ENCODE results near the gene PPRC1. TPM values are rescaled to one million over a fixed set of nuclear protein-coding genes. Genes with fewer than 3 reads are reported as not detected.

The PPRC1 gene
- total RNA-seq, 1 experiment from 2014 or later = 79.4 TPM

- TF ChIP-seq ATF6 (CRISPR knock-in tag; IDR thresholded peaks at IDR 0.05) = no peak
- no peak for TF ChIP-seq MLX (CRISPR knock-in tag; IDR thresholded peaks at IDR 0.05)
- no peak for TF ChIP-seq CREM (CRISPR knock-in tag; IDR thresholded peaks at IDR 0.05)
- no peak for TF ChIP-seq TEAD4 (CRISPR knock-in tag; IDR thresholded peaks at IDR 0.05)
- TF ChIP-seq PREB (CRISPR knock-in tag; IDR thresholded peaks at IDR 0.05; ENCODE audit: borderline replicate concordance) = no peak
- TF ChIP-seq SMAD3 (CRISPR knock-in tag; IDR thresholded peaks at IDR 0.05; ENCODE audit: borderline replicate concordance) = no peak
- no peak for TF ChIP-seq SP1 (CRISPR knock-in tag; conservative IDR thresholded peaks at IDR 0.05)
These were observed 8.8 kb downstream of the PPRC1 start (continued) for GRCh38 chr10:102141583-102142107.

GRCh38 chr10:102146971-102147428 lies 14.2 kb downstream of the PPRC1 start:
- peaks cover 13% of the 10 kb centered on the region for H3K4me1 Mint-ChIP-seq
- no peak overlapping the region for H3K4me3 Mint-ChIP-seq
- no peak for TF ChIP-seq RELA (CRISPR knock-in tag; IDR thresholded peaks at IDR 0.05; ENCODE audit: borderline replicate concordance)
- no peak for TF ChIP-seq ZNF317 (CRISPR knock-in tag; IDR thresholded peaks at IDR 0.05; ENCODE audit: borderline replicate concordance, low read depth)
- TF ChIP-seq GTF2I (CRISPR knock-in tag; conservative IDR thresholded peaks at IDR 0.05) = no peak
- TF ChIP-seq ATF1 (CRISPR knock-in tag; IDR thresholded peaks at IDR 0.05) = no peak
- TF ChIP-seq ZBTB21 (CRISPR knock-in tag; IDR thresholded peaks at IDR 0.05; ENCODE audit: borderline replicate concordance) = no peak
- TF ChIP-seq SMAD3 (CRISPR knock-in tag; IDR thresholded peaks at IDR 0.05; ENCODE audit: borderline replicate concordance) = no peak
- TF ChIP-seq CREB1 (CRISPR knock-in tag; IDR thresholded peaks at IDR 0.05) = no peak
- no peak for TF ChIP-seq PREB (CRISPR knock-in tag; IDR thresholded peaks at IDR 0.05; ENCODE audit: borderline replicate concordance)
- TF ChIP-seq ZNF425 (CRISPR knock-in tag; conservative IDR thresholded peaks at IDR 0.05) = no peak
- no peak for TF ChIP-seq NFYB (CRISPR knock-in tag; conservative IDR thresholded peaks at IDR 0.05; ENCODE audit: low read depth)
- H3K9me3 Mint-ChIP-seq = no peaks in the 10 kb centered on the region
- no peaks in the 10 kb centered on the region for H3K27me3 Mint-ChIP-seq (ENCODE audit: low read depth)
- POLR2A ChIA-PET = no interaction called here
- no peak overlapping the region for H3K27ac Mint-ChIP-seq
- no peak for DNase-seq (ENCODE audit: low spot score)
- peaks cover 74% of the 10 kb centered on the region for H3K36me3 Mint-ChIP-seq
- CTCF ChIA-PET = interaction anchor here (0.9 kb wide), 1 partner anchor 25 kb away, joined by 3 read pairs; no protein-coding TSS in a partner anchor
- ATAC-seq = no peak

- Mint-ChIP-seq H3K27ac (no peak overlapping the region), H3K4me1 (peaks cover 13% of the 10 kb centered on the region), H3K9me3 (no peaks in the 10 kb centered on the region), H3K27me3 (ENCODE audit: low read depth) (no peaks in the 10 kb centered on the region), H3K36me3 (peaks cover 73% of the 10 kb centered on the region), H3K4me3 (no peak overlapping the region)
- no peak for ATAC-seq
- POLR2A ChIA-PET = no interaction called here
- no peak for DNase-seq (ENCODE audit: low spot score)
- CTCF ChIA-PET = interaction anchor here (0.9 to 1.4 kb wide), 2 partner anchors 10 to 26 kb away, joined by 3 read pairs; no protein-coding TSS in a partner anchor
- TF ChIP-seq ETV6 (CRISPR knock-in tag; IDR thresholded peaks at IDR 0.05) = no peak
- no peak for TF ChIP-seq GTF2I (CRISPR knock-in tag; conservative IDR thresholded peaks at IDR 0.05)
- no peak for TF ChIP-seq SMAD3 (CRISPR knock-in tag; IDR thresholded peaks at IDR 0.05; ENCODE audit: borderline replicate concordance)
- no peak for TF ChIP-seq EMX1 (CRISPR knock-in tag; IDR thresholded peaks at IDR 0.05)
- TF ChIP-seq STAT6 (CRISPR knock-in tag; conservative IDR thresholded peaks at IDR 0.05; ENCODE audit: low read depth) = no peak
- TF ChIP-seq SMAD4 (CRISPR knock-in tag; IDR thresholded peaks at IDR 0.05) = no peak
- TF ChIP-seq ZNF232 (CRISPR knock-in tag; IDR thresholded peaks at IDR 0.05) = no peak
- no peak for TF ChIP-seq NR3C1 (CRISPR knock-in tag; conservative IDR thresholded peaks at IDR 0.05; ENCODE audit: low read depth)
These were observed 14.7 kb downstream of the PPRC1 start for GRCh38 chr10:102147561-102147960.

All from WTC11 (cell line).